Activated T-cell treated with anti-CD3 and anti-CD28 coated beads, Interleukin-2, amount 50 U/mL, for 4 hours (primary cell): ENCODE results near the gene HACD4. TPM values are rescaled to one million over a fixed set of nuclear protein-coding genes. Genes with fewer than 3 reads are reported as not detected.
A peak's percentile ranks its signal among the peaks of the same experiment; 100 is the strongest.

Experiments used
- ATAC-seq, 2 donors: fragments of 200-7000 bp; cut with Tn5 transposase; one replicate each; pipeline ENCODE4 v1.10.0; 2021
- DNase-seq: peaks from one replicate; pipeline ENCODE4 v3.0.0-alpha.2; 2020
- H3K27me3 Mint-ChIP-seq: one replicate; pipeline ENCODE4 v1.8.0; 2021; ENCODE audit warnings: low read depth, mixed read lengths
- H3K36me3 Mint-ChIP-seq: one replicate; pipeline ENCODE4 v1.8.0; 2022; ENCODE audit warnings: mixed read lengths; ENCODE audit not compliant: insufficient read depth
- H3K4me1 Mint-ChIP-seq: one replicate; pipeline ENCODE4 v1.8.0; 2021; ENCODE audit warnings: low read depth, mixed read lengths
- H3K4me3 Mint-ChIP-seq: one replicate; pipeline ENCODE4 v1.8.0; 2021; ENCODE audit warnings: mild to moderate bottlenecking, moderate library complexity, mixed read lengths
- H3K9me3 Mint-ChIP-seq: one replicate; pipeline ENCODE4 v1.8.0; 2021; ENCODE audit warnings: mixed read lengths
- total RNA-seq, 3 donors: library from RNA; stranded (reverse); gene quantifications; one replicate each; pipeline ENCODE4 v1.2.1, GENCODE V29; 2021

HACD4 gene, protein sequence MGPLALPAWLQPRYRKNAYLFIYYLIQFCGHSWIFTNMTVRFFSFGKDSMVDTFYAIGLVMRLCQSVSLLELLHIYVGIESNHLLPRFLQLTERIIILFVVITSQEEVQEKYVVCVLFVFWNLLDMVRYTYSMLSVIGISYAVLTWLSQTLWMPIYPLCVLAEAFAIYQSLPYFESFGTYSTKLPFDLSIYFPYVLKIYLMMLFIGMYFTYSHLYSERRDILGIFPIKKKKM
- 1 to 10 TPM; 1.2 to 1.4 (median 1.2) TPM for total RNA-seq

DNA sequence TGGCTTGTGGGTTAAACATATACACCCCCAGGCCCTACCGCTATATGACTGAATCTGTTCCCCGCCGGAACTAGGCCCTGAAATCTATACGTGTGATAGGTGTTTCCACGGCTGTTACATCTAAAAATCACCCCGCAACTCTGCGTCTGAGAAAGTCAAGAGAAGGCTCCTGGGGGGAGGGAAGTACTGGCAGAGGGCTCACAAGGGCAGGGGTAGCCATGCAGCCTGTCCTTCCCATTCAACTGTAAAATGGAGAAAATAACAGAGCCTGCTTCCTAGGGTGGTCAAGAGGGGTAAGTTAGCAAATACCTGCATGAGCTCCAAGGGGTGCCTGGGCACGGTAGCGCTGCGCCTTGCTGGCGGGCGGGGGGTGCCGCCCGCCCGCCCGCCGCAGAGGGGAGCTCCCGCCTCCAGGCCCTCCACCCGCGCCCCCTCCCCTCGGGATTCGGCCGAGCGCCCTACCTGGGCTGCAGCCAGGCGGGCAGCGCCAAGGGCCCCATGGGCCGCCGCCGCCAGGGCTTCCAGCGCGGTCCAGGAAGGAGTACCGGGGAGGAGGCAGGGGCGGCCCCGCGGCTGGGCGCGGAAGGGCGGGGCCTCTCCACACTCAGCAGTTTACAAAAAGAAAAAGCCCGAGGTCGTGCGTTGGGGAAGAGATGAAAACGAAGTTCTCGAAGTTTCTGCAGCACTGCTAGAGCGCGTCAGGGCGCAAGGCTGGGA, at the start of gene HACD4:
HACD4 (minus strand) TSS at position 550 of the 717 bp plus-strand sequence; CDS start at position 500, 50 bp downstream.
- peak; percentile 72 to 74 for ATAC-seq
- Mint-ChIP-seq H3K4me3 (peak within 1 kb of the TSS; percentile 76), H3K4me1 (peaks cover 24% of the 10 kb centered on the region), H3K9me3 (no peaks in the 10 kb centered on the region), H3K27me3 (peaks cover 2% of the 10 kb centered on the region), H3K36me3 (peaks cover 6% of the 10 kb centered on the region)
- DNase-seq, result peak; percentile 44

DNA sequence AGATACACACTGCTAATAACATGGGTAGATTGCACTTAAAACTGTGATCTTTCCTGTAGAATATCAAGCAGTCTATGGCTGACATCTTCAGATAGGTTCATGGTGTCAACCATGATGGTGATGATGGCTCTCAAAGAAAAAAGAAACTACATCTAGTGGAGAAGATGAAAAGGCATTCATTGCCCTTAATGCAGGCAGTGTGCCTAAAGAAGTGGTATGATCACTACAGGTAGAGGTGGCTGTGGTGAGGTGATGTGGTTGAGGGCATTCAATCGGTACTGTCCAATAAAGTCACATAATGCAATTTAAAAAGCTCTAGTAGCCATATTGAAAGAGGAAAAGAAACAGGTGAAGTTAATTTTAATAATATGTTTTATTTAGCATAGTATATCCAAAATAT, 49.4 kb upstream of the HACD4 start:
- H3K9me3 Mint-ChIP-seq, result no peaks in the 10 kb centered on the region
- H3K4me1 Mint-ChIP-seq, result peaks cover 23% of the 10 kb centered on the region
- no peak for DNase-seq
- no peak for ATAC-seq
- no peaks in the 10 kb centered on the region for H3K36me3 Mint-ChIP-seq
- no peaks in the 10 kb centered on the region for H3K27me3 Mint-ChIP-seq
- no peak overlapping the region for H3K4me3 Mint-ChIP-seq

DNA sequence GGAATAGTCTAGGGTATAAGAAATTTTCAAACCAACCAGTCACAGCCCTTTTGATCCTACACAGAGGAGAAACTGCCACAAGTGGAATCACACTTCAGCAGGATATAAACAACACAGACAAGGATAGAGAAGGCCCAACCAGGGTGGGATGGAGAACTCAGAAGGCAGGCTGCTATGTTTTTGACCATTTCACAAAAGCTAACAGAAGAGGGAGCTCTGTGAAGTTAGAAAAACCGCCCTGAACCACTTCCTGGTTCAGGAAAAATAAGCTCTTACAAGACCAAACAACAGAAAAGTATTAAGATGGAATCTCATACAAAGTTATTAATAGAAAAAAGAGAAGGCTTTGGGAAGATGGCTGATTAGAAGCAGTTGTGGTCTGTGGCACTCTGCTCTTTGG, 47.3 kb upstream of the HACD4 start:
- H3K4me1 Mint-ChIP-seq, result peaks cover 23% of the 10 kb centered on the region
- DNase-seq (no peak), ATAC-seq (no peak)
- H3K27me3 Mint-ChIP-seq, result peaks cover 6% of the 10 kb centered on the region
- H3K4me3 Mint-ChIP-seq, result no peak overlapping the region
- no peaks in the 10 kb centered on the region for H3K9me3 Mint-ChIP-seq
- H3K36me3 Mint-ChIP-seq, result no peaks in the 10 kb centered on the region

DNA sequence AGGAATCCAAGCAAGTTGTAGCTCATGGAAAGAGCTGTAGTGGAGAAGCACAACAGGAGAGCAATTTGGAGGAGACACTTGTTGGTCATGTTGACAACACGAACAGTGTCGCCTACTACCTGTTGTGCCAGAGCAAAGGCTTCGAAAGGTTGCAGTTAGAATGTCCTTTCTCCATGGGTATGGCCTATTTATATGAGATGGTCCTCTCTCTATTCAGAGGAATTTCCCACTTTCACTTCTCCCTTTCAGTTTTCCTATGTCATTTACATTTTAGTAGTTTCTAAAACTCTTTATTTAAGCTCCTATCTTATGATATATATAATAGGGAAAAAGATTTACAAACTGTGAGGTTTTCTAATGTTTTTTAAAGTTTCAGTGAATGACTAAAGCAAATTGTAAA, 46.3 kb upstream of the HACD4 start, which contains the start of gene IFNB1:
IFNB1 (minus strand) TSS at position 162 of the 400 bp plus-strand sequence; CDS start at position 89, 73 bp downstream.
- peaks cover 6% of the 10 kb centered on the region for H3K27me3 Mint-ChIP-seq
- H3K4me1 Mint-ChIP-seq, result peaks cover 20% of the 10 kb centered on the region
- DNase-seq, result no peak
- H3K36me3 Mint-ChIP-seq, result no peaks in the 10 kb centered on the region
- no peak within 1 kb of the TSS for H3K4me3 Mint-ChIP-seq
- ATAC-seq, result no peak
- no peaks in the 10 kb centered on the region for H3K9me3 Mint-ChIP-seq

DNA sequence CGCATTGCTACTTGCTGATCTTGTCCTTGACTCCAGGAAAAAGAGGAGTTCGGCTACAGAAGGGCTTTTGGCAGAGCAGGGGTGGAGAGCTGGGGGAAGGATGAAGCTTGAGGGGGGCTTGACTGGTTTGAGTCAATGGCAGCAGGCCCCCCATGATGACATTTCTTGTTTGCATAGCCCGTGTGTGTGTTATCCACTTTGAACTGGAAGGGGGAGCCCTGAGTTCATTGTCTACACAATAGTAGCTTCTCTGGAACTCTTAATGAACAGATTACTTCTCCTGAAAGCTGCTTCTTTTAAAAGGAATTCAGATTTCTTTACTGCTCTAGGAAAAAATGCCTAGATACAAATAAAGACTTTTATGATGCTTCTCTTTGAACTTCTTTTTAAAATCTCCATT, 44.0 kb upstream of the HACD4 start:
- H3K9me3 Mint-ChIP-seq, result no peaks in the 10 kb centered on the region
- ATAC-seq, result no peak
- peaks cover 2% of the 10 kb centered on the region for H3K4me1 Mint-ChIP-seq
- no peaks in the 10 kb centered on the region for H3K36me3 Mint-ChIP-seq
- no peak overlapping the region for H3K4me3 Mint-ChIP-seq
- H3K27me3 Mint-ChIP-seq, result peaks cover 6% of the 10 kb centered on the region
- no peak for DNase-seq

DNA sequence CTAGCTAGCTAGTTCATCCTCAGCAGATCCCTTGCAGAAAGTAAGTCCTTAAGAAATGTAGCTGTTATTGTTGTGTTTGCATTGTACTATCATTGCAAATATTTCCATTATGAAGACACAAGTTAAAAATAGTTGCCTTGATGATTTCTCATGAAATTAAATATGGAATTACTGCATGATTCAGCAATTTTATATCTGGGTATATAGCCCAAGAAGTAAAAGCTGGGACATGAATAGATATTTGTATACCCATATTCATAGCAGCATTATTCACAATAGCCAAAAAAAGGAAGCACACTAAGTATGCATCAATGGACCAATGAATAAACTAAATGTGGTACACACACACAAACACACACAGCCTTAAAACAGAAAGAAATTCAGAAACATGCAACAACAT, 39.5 kb upstream of the HACD4 start:
- H3K9me3 Mint-ChIP-seq, result no peaks in the 10 kb centered on the region
- DNase-seq, result no peak
- ATAC-seq, result no peak
- peaks cover 6% of the 10 kb centered on the region for H3K27me3 Mint-ChIP-seq
- no peak overlapping the region for H3K4me3 Mint-ChIP-seq
- H3K4me1 Mint-ChIP-seq, result no peaks in the 10 kb centered on the region
- H3K36me3 Mint-ChIP-seq, result no peaks in the 10 kb centered on the region

DNA sequence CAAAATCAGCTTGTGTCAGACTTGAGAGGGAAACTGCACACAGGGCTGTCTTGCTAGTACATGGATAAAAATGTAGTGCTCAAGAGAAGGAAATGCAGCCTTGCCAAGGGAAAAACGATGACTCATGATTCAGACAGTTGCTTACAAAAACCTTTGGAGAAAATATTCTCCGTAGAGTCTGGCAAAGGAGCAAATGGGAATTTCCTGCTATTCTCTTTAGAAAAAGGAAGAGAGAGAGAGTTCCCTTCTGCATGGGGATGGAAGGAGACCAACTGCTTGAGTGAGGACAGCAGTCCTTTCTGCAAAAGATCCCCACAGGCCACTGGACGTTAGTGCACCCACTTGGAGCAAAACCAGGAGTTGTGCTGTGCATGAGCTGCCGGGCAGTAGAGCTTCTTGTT, 38.7 kb upstream of the HACD4 start:
- ATAC-seq (no peak), DNase-seq (no peak)
- no peaks in the 10 kb centered on the region for H3K36me3 Mint-ChIP-seq
- H3K27me3 Mint-ChIP-seq, result peaks cover 4% of the 10 kb centered on the region
- H3K9me3 Mint-ChIP-seq, result no peaks in the 10 kb centered on the region
- no peak overlapping the region for H3K4me3 Mint-ChIP-seq
- H3K4me1 Mint-ChIP-seq, result no peaks in the 10 kb centered on the region

DNA sequence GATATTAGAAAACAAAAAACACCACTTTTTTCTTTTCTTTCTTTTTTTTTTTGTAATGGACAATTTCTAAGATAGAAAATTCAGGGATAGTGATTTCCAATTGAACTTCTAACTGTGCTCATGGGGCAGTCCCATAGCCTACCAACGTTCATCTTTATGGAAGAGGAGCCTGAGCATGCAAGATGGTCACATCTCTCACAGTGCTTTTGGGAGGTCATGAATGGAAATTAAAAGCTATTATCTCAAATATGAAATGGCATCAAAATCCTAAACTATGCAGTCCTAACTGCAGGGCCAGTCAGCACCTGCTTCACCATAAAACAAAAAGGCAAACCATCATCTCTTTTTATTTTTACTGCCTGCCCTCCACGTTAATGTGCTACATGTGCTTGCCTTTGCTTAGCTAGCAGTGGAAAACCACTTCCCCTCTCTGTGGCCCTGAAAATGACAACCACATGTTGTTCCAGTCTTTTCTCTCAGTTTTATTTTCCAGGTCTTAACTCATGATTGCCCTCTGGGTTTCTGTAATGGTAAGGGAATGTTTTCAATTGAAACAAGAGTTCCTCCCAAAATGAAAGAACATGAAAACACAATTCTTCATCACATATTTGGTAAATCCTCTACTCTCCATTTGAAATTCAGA, 29.6 kb upstream of the HACD4 start:
- no peak for ATAC-seq
- no peaks in the 10 kb centered on the region for H3K27me3 Mint-ChIP-seq
- peaks cover 17% of the 10 kb centered on the region for H3K4me1 Mint-ChIP-seq
- no peaks in the 10 kb centered on the region for H3K9me3 Mint-ChIP-seq
- DNase-seq, result no peak
- no peak overlapping the region for H3K4me3 Mint-ChIP-seq
- H3K36me3 Mint-ChIP-seq, result no peaks in the 10 kb centered on the region

DNA sequence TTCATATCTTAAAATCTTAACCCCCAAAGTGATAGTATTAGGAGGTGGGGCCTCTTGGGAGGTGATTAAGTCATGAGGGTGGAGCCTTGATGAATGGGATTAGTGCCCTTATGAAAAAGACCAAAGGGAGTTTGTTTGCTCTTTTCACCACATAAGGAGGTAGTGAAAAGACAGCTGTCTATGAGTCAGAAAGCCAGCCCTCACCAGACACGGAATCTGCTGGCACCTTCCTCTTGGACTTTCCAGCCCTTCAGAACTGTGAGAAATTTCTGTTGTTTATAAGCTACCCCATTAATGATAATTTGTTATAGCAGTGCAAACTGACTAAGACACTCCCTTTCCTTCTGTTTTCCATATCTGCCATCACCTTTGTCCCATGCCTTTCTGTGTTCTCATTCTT, 25.5 kb upstream of the HACD4 start:
- DNase-seq, result no peak
- H3K9me3 Mint-ChIP-seq, result no peaks in the 10 kb centered on the region
- ATAC-seq, result no peak
- peaks cover 17% of the 10 kb centered on the region for H3K4me1 Mint-ChIP-seq
- H3K36me3 Mint-ChIP-seq, result no peaks in the 10 kb centered on the region
- no peak overlapping the region for H3K4me3 Mint-ChIP-seq
- H3K27me3 Mint-ChIP-seq, result no peaks in the 10 kb centered on the region

DNA sequence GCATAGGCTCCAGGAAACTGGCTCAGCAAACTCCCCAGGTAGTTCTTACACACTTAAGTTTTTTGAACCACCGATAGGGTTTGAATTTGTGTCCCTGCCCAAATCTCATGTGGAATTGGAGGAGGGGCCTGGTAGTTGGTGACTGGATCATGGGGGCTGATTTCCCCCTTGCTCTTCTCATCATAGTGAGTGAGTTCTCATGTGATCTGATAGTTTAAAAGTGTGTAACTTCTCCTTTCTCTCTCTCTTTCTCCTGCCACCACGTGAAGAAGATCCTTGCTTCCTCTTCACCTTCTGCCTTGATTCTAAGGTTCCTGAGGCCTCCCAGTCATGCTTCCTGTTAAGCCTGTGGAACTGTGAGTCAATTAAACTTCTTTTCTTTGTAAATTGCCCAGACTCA, 22.4 kb upstream of the HACD4 start:
- Mint-ChIP-seq H3K4me3 (no peak overlapping the region), H3K4me1 (no peaks in the 10 kb centered on the region), H3K27me3 (no peaks in the 10 kb centered on the region), H3K36me3 (no peaks in the 10 kb centered on the region), H3K9me3 (no peaks in the 10 kb centered on the region)
- DNase-seq (no peak), ATAC-seq (no peak)

DNA sequence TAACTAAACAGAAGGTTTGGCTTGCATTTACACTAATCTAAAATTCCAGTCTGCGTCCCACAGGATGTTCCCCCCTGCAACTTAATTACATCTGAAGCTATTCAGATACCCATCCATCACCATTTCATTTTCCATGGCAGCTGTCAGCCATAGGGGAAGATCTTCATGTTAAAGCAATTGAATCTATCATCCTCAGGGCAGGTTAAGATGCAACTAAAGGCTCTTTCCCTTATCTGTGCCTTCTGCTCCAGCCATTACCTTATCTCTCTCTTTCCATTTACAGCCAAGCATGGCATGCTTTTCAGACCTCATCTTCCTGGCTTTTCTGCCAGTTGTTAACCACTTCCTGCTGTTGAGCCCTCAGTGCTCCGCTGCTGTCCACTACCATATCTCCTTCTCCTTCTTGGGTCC, 15.8 kb upstream of the HACD4 start:
- DNase-seq (no peak), ATAC-seq (no peak)
- Mint-ChIP-seq H3K27me3 (no peaks in the 10 kb centered on the region), H3K9me3 (no peaks in the 10 kb centered on the region), H3K4me3 (no peak overlapping the region), H3K4me1 (peaks cover 2% of the 10 kb centered on the region), H3K36me3 (no peaks in the 10 kb centered on the region)

DNA sequence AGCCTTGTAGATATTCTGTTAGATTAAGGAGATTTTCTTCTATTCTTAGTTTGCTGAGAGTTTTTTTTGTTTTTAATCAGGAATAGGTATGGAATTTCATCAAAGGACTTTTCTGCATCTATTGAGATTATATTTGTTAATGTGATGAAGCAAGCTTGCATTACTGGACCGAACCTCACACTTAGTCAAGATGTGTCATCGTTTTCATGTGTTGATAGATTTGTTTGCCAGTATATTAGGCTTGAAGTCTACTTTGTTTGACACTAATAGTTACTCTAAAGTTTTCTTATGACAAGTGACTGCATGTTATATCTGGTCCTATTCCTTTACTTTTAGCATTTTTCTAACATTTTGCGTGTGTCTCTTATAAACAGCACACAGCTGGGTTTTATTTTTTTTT, 12.4 kb upstream of the HACD4 start:
- no peak for ATAC-seq
- no peak for DNase-seq
- no peaks in the 10 kb centered on the region for H3K9me3 Mint-ChIP-seq
- H3K27me3 Mint-ChIP-seq, result no peaks in the 10 kb centered on the region
- no peaks in the 10 kb centered on the region for H3K36me3 Mint-ChIP-seq
- H3K4me3 Mint-ChIP-seq, result no peak overlapping the region
- H3K4me1 Mint-ChIP-seq, result peaks cover 13% of the 10 kb centered on the region

DNA sequence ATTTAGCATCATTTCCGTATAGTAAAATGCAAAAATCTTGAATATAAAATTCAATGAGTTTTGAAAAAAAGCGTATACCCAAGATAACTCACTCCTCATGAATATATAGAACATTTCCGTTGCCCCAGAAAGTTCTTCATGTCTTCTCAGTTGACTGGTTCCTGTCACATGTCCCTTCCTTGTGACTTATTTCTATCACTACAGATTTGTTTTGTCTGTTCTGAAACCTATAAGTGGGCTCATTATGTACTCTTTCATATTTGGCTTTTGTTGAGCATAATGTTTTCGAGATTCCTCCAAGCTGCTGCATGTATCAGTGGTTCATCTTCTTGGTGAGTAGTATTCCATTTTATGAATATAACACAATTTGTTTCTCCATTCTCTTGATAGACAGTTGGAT, 11.0 kb upstream of the HACD4 start:
- H3K36me3 Mint-ChIP-seq, result no peaks in the 10 kb centered on the region
- H3K4me3 Mint-ChIP-seq, result no peak overlapping the region
- no peaks in the 10 kb centered on the region for H3K9me3 Mint-ChIP-seq
- peaks cover 13% of the 10 kb centered on the region for H3K4me1 Mint-ChIP-seq
- ATAC-seq (no peak), DNase-seq (no peak)
- H3K27me3 Mint-ChIP-seq, result no peaks in the 10 kb centered on the region

DNA sequence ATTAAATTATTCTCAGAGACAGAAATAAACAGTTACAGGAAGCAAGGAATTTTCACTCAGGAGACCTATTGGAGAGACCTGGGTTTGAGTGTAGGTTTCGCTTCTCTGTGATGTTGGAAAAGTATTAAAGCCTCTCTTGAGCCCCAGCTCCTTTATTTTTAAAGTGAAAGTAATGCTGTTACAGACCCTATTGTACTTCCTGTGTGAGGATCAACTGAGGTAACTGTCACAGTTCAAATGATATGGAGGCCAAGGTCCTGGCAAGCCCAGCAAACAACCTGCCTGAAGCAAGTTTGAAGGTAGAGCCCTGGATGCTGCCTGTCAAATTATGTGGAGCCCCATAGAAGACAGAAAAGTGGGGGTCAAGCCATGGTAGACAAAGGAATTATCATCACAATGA, 7.9 kb upstream of the HACD4 start:
- ATAC-seq (no peak), DNase-seq (no peak)
- H3K36me3 Mint-ChIP-seq, result no peaks in the 10 kb centered on the region
- no peaks in the 10 kb centered on the region for H3K9me3 Mint-ChIP-seq
- no peak overlapping the region for H3K4me3 Mint-ChIP-seq
- peaks cover 2% of the 10 kb centered on the region for H3K27me3 Mint-ChIP-seq
- H3K4me1 Mint-ChIP-seq, result peaks cover 13% of the 10 kb centered on the region

DNA sequence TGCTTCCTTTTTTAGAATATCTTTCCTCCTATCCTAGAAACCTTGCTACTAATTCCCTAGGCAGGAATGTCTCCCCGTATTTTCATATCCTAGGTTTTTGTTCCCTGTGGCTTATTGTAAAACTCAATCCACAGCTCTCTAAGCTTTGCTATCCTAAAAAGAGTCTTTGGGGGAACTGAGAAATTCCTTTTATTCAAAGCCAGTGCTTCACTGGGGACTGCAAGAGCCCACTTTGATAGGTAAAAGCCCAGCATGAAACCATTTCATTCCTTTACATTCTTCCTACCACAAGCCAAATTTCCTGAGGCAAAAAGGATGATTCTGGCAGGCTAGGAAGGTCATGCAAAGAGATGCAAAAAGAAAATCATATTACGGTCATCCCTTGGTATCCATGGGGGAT, 5.8 kb upstream of the HACD4 start:
- DNase-seq (no peak), ATAC-seq (no peak)
- Mint-ChIP-seq H3K4me3 (no peak overlapping the region), H3K4me1 (peaks cover 23% of the 10 kb centered on the region), H3K27me3 (peaks cover 2% of the 10 kb centered on the region), H3K9me3 (no peaks in the 10 kb centered on the region), H3K36me3 (no peaks in the 10 kb centered on the region)
